H1 (cell line): Measurements from ENCODE around the gene CTNNBL1.

Experiments
- ASH2L ChIP-seq: fragments of 200-600, 300-600 bp; sonication (generic); IDR thresholded peaks from one replicate; pipeline ENCODE4 v1.7.1; 2017; ENCODE audit warnings: low read length
- CHD1 ChIP-seq: IDR thresholded peaks from 2 replicates; pipeline ENCODE4 v1.6.1; 2012; ENCODE audit warnings: low read depth, low read length, improper control_type of control experiment
- CTCF ChIP-seq, 3 experiments: IDR thresholded peaks; 1 replicate in 2 of 3; 2 replicates in 1 of 3; pipeline versions ENCODE4 v1.5.1 to v1.6.1; 2011; ENCODE audit warnings: low read length in 3 of 3, mild to moderate bottlenecking in 3 of 3, inconsistent platforms in 2 of 3, low read depth in 1 of 3, moderate library complexity in 1 of 3; ENCODE audit not compliant: insufficient read depth in 1 of 3; ENCODE audit errors: control extremely low read depth in 1 of 3
- EZH2 ChIP-seq: fragments of 200-600 bp; sonication (generic); IDR thresholded peaks from 2 replicates; pipeline ENCODE4 v1.7.1; 2012; ENCODE audit warnings: low read depth, mild to moderate bottlenecking, moderate library complexity, low read length, inconsistent platforms; ENCODE audit not compliant: severe bottlenecking
- HDAC2 ChIP-seq, 2 experiments: fragments of 300-600 bp in 1 of 2; sonication (generic) in 1 of 2; IDR thresholded peaks; 2 replicates each; pipeline ENCODE4 v1.6.1; 2011 to 2012; ENCODE audit warnings: low read depth in 2 of 2, low read length in 2 of 2, mild to moderate bottlenecking in 2 of 2, moderate library complexity in 2 of 2, borderline replicate concordance in 1 of 2, inconsistent platforms in 1 of 2
- POLR2A ChIP-seq, 2 experiments: IDR thresholded peaks; 1 replicate in 1 of 2; 2 replicates in 1 of 2; pipeline ENCODE4 v1.6.1; 2011; ENCODE audit warnings: low read depth in 2 of 2, low read length in 2 of 2, mild to moderate bottlenecking in 2 of 2; ENCODE audit errors: control extremely low read depth in 1 of 2
- POLR2AphosphoS5 ChIP-seq: IDR thresholded peaks from 2 replicates; pipeline ENCODE4 v1.6.1; 2011; ENCODE audit warnings: low read depth, low read length
- RAD21 ChIP-seq, 2 experiments: IDR thresholded peaks in 1 of 2; conservative IDR thresholded peaks in 1 of 2; 2 replicates each; pipeline ENCODE4 v1.6.1; 2011; ENCODE audit warnings: low read depth in 2 of 2, low read length in 2 of 2, improper control_type of control experiment in 1 of 2, inconsistent platforms in 1 of 2, mild to moderate bottlenecking in 1 of 2, moderate library complexity in 1 of 2
- SRF ChIP-seq: IDR thresholded peaks from 2 replicates; pipeline ENCODE4 v1.6.1; 2011; ENCODE audit warnings: mild to moderate bottlenecking, low read depth, low read length, moderate library complexity
- TAF1 ChIP-seq: IDR thresholded peaks from 2 replicates; pipeline ENCODE4 v1.6.1; 2011; ENCODE audit warnings: mild to moderate bottlenecking, low read depth, low read length

- TF ChIP-seq POLR2AphosphoS5 (no peak), SRF (no peak), RAD21 (IDR thresholded peaks at IDR 0.05 in 1 of 2, conservative IDR thresholded peaks at IDR 0.05 in 1 of 2; ENCODE audit: low read depth in 2 of 2, low read length in 2 of 2) (no peak), CHD1 (no peak), CTCF (IDR thresholded peaks at IDR 0.05; ENCODE audit: control extremely low read depth in 1 of 3, insufficient read depth in 1 of 3, low read depth in 1 of 3, low read length in 3 of 3) (no peak), HDAC2 (IDR thresholded peaks at IDR 0.05; ENCODE audit: borderline replicate concordance in 1 of 2, low read depth in 2 of 2, low read length in 2 of 2) (no peak), EZH2 (no peak), POLR2A (IDR thresholded peaks at IDR 0.05; ENCODE audit: control extremely low read depth in 1 of 2, low read depth in 2 of 2, low read length in 2 of 2) (no peak), TAF1 (no peak), ASH2L (no peak)
Measured at GRCh38 chr20:37808233-37809070, 114.6 kb downstream of the CTNNBL1 start.
